ENCODE results near the gene MICALL2. TPM values are rescaled to one million over a fixed set of nuclear protein-coding genes. Genes with fewer than 3 reads are reported as not detected.

The MICALL2 gene
- total RNA-seq, 1 donor from 2014 or later, result 18.9 TPM

DNA sequence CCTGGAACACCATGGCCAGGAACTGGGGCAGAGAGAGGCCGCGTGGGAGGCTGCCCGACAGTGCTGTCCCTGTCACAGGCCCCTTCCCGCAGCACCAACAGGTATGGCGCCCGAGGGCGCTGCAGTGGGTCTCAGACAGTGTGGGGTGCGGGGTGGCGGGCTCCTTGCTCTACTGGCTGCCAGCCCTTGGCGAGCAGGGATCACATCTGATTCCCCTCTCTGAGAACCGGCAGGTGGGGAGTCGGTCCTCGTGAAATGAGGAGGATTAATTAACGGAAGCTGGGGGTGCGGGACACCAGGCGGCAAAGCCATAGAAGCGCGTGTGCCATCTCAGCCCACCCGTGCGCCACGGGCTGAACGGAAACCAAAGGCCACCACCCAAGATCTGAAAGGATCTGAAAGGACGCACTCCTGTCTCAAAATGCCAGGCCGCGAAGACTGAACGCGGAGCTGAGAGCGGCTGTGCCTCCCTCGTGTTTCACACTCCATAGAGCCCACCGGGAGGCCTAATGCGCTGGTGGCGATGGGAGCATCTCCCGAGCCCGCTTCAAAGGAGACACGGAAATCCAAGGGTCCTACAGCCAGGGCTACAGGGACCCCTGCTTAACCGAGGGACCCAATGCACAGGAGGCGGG, 38.1 kb upstream of the MICALL2 start:
- TF ChIP-seq, protein P1, sequence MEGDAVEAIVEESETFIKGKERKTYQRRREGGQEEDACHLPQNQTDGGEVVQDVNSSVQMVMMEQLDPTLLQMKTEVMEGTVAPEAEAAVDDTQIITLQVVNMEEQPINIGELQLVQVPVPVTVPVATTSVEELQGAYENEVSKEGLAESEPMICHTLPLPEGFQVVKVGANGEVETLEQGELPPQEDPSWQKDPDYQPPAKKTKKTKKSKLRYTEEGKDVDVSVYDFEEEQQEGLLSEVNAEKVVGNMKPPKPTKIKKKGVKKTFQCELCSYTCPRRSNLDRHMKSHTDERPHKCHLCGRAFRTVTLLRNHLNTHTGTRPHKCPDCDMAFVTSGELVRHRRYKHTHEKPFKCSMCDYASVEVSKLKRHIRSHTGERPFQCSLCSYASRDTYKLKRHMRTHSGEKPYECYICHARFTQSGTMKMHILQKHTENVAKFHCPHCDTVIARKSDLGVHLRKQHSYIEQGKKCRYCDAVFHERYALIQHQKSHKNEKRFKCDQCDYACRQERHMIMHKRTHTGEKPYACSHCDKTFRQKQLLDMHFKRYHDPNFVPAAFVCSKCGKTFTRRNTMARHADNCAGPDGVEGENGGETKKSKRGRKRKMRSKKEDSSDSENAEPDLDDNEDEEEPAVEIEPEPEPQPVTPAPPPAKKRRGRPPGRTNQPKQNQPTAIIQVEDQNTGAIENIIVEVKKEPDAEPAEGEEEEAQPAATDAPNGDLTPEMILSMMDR (IDR thresholded peaks at IDR 0.05; ENCODE audit: unreplicated experiment), result no peak
- DNase-seq (ENCODE audit: low spot score in 2 of 2, unreplicated experiment in 2 of 2), result no peak
- Mint-ChIP-seq H3K4me3 (no peak overlapping the region), H3K36me3 (peaks cover 21% of the 10 kb centered on the region), H3K27ac (no peak overlapping the region), H3K4me1 (peaks cover 7% of the 10 kb centered on the region), H3K9me3 (no peaks in the 10 kb centered on the region), H3K27me3 (ENCODE audit: low read depth) (no peaks in the 10 kb centered on the region)

GRCh38 chr7:1496531-1497292, 37.4 kb upstream of the MICALL2 start:
- H3K4me1 Mint-ChIP-seq, result no peaks in the 10 kb centered on the region
- TF ChIP-seq, protein P1 (IDR thresholded peaks at IDR 0.05; ENCODE audit: unreplicated experiment), result no peak
- peaks cover 22% of the 10 kb centered on the region for H3K36me3 Mint-ChIP-seq
- H3K27me3 Mint-ChIP-seq (ENCODE audit: low read depth), result no peaks in the 10 kb centered on the region
- H3K4me3 Mint-ChIP-seq, result no peak overlapping the region
- H3K27ac Mint-ChIP-seq, result no peak overlapping the region
- H3K9me3 Mint-ChIP-seq, result no peaks in the 10 kb centered on the region
- no peak for DNase-seq (ENCODE audit: low spot score in 2 of 2, unreplicated experiment in 2 of 2)

DNA sequence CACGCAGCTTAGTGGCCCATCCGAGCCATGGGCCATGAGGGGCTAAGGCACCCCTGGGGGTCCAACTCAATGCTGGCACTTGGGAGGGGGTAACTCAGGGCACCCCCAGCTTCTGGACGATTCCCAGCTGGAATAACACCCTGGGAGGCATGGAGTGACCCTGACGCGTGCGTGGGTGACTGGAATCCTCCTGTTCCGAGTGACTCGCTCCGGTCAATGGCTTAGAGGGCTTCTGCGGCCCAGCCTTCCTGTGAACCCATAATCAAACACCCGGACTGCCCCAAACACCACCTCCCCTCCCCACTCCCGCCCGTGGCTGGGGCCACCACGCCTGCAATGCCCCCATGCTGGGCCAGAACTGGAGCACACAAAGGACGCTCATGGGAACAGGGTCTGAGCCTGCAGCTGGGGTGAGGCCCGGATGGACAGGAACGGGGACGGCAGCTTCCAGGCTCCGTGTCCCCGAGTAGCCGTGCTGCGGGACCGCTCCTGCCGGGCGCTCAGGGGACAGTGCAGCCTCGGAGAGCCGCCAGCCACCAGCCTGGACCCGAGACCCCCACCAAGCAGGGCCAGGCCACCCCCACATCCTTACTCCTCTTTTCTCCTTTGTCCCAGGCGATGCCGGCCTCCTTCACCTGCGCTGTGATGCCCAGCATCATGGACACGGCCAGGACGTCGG, 36.4 kb upstream of the MICALL2 start:
- no peaks in the 10 kb centered on the region for H3K4me1 Mint-ChIP-seq
- H3K4me3 Mint-ChIP-seq, result no peak overlapping the region
- H3K27ac Mint-ChIP-seq, result no peak overlapping the region
- H3K27me3 Mint-ChIP-seq (ENCODE audit: low read depth), result no peaks in the 10 kb centered on the region
- DNase-seq (ENCODE audit: low spot score in 2 of 2, unreplicated experiment in 2 of 2), result no peak
- peaks cover 27% of the 10 kb centered on the region for H3K36me3 Mint-ChIP-seq
- H3K9me3 Mint-ChIP-seq, result no peaks in the 10 kb centered on the region
- TF ChIP-seq, protein P1 (IDR thresholded peaks at IDR 0.05; ENCODE audit: unreplicated experiment), result no peak

GRCh38 chr7:1494866-1495563, 35.7 kb upstream of the MICALL2 start:
- no peaks in the 10 kb centered on the region for H3K4me1 Mint-ChIP-seq
- no peak for DNase-seq (ENCODE audit: low spot score in 2 of 2, unreplicated experiment in 2 of 2)
- H3K27ac Mint-ChIP-seq, result no peak overlapping the region
- H3K27me3 Mint-ChIP-seq (ENCODE audit: low read depth), result no peaks in the 10 kb centered on the region
- H3K4me3 Mint-ChIP-seq, result no peak overlapping the region
- peaks cover 28% of the 10 kb centered on the region for H3K36me3 Mint-ChIP-seq
- H3K9me3 Mint-ChIP-seq, result no peaks in the 10 kb centered on the region
- TF ChIP-seq, protein P1 (IDR thresholded peaks at IDR 0.05; ENCODE audit: unreplicated experiment), result no peak

- H3K4me3 Mint-ChIP-seq, result no peak overlapping the region
- no peak overlapping the region for H3K27ac Mint-ChIP-seq
- peaks cover 30% of the 10 kb centered on the region for H3K36me3 Mint-ChIP-seq
- DNase-seq (ENCODE audit: low spot score in 2 of 2, unreplicated experiment in 2 of 2), result no peak
- H3K27me3 Mint-ChIP-seq (ENCODE audit: low read depth), result no peaks in the 10 kb centered on the region
- TF ChIP-seq, protein P1 (IDR thresholded peaks at IDR 0.05; ENCODE audit: unreplicated experiment), result no peak
- no peaks in the 10 kb centered on the region for H3K4me1 Mint-ChIP-seq
- no peaks in the 10 kb centered on the region for H3K9me3 Mint-ChIP-seq
Observed at GRCh38 chr7:1494447-1494846, 35.2 kb upstream of the MICALL2 start.
